Activated CD8-positive, alpha-beta memory T cell treated with anti-CD3 and anti-CD28 coated beads for 36 hours (primary cell): ENCODE data around the gene ZDHHC11B. TPM values are rescaled to one million over a fixed set of nuclear protein-coding genes. Genes with fewer than 3 reads are reported as not detected.
"Not testable (repeated sequence)": the region's sequence is repeated elsewhere in the genome, so short reads cannot be mapped to it uniquely, and the experiment has no call there.

Experiments
- CTCF ChIA-PET: fragments of 350-600 bp; sonication (Branson Sonifier 250); formaldehyde crosslinking; loops from one replicate; lab custom pipeline; 2021; ENCODE audit warnings: antibody characterized with exemption; lab: Charles Lee
- POLR2A ChIA-PET: fragments of 350-600 bp; sonication (Branson Sonifier 250); formaldehyde crosslinking; loops from one replicate; lab custom pipeline; 2021; ENCODE audit warnings: antibody characterized with exemption; lab: Charles Lee
- total RNA-seq, 2 experiments: library from RNA; stranded (reverse); gene quantifications; one replicate each; pipeline ENCODE4 v1.2.3, GENCODE V29; 2021

Gene ZDHHC11B
- total RNA-seq, 2 experiments from 2014 or later: 0.15 to 0.17 TPM

DNA sequence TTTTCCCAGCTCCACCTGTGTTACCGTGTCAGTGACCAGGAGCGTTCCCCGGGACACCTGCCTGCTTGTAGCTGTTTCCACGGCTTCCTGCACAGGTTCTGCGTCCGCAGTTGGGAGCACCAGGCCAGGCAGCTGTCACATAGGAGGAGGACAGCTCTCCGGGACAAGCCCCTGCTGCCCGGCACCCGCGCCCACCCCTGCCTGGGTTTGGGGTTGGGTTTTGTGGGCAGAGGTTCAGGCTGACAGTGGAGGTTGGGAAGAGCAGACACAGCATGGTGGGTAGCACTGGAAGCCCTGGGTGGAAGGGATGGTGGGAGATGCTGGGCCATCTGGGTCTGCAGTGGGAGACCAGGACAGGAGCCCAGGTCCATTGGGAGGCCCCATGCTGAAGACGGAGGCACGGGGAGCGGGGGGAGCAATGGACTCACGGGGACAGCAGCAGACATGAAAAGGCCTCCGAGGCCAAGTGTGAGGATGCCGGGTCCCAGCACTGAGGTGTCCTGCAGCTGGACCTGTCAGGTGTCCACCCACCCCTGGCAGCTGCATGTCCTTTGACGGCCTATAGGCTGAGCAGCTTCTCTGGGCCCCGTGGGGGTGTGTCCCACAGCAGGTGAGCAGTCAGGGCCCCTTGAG is 2.8 kb upstream of the ZDHHC11B start:
- CTCF ChIA-PET, POLR2A ChIA-PET: not testable (repeated sequence)

DNA sequence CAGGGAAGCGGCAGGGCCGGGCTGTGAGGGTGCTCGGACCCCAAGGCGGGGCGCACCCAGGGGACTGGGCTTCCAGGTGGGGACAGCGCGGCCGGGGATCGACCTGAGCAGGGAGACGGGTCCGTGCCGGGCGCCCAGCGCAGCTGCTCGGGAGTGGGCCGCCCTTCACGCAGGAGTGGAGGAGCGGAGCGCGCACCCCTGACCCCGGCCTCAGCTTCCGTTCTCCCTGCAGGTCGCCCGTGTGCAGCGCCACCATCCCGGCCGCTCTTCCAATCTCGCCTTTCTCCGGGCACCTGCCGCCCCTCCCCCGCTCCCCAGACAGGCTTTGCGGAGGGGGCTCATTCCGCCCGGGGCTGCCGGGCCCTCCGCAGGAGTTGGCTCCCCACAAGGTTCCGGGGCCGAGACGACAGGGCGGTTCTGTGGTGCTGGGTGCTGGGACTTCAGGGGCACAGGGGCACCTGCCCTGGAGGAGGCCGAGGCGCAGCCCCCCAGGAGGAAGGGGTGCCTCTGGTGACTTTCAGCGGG is 714 bp upstream of the ZDHHC11B start:
- CTCF ChIA-PET, POLR2A ChIA-PET: not testable (repeated sequence)

DNA sequence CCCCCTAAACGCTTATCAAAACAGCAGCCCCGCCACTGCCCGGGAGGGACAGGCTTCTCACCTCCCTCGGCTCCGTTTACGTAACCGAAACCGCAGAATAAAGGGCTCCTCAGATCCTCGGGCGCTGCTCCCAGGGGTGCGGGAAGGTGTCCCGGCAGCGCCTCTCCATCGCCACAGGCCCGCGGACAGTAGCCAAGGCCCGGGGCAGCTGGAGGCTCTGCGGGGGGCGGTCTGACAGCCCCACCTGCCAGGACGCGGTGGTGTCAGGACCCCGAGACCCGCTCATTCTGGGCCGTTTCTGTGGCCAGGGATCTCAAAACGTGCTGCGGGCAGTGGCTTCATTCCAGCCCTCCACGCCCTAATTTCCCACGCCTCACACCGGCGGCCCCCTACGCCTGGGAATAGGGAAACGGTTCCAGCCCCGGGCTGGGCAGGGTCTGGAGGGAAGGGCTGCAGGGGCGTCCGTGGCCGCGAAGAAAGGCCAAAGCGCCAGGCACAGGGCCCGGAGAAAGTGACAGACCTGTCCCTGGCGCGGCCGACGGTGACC is 575 bp downstream of the ZDHHC11B start:
- POLR2A ChIA-PET: not testable (repeated sequence)

DNA sequence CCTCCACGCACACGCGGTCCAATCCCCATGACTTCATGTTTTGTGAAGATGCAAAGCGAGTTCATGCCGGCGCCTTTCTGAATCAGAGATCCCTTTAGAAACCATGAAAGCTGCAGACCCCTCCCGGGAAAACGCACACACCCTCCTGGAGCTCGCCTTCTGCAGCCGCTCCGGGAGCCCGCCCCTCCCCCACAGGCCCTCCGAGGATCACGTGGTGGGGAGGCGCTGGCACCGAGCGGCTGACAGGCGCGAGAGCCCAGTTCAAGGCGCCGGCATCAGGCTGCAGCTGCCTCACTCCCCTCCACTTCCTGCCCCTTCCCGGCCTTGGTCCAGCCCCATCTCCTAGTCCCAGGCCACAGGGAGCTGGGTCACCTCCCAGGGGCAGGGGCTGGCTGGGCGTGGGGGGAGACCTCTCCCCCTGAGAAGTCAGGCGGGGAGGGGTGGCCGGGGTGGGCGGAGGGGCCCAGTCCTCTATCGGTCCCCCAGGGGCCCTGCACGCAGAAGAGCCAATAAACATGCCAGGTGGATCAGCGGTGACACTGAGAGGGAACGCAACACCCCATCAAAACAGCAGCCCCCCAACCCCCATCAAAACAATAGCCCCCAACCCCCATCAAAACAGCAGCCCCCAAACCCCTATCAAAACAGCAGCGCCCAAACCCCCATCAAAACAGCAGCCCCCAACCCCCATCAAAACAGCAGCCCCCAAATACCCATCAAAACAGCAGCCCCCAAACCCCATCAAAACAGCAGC is 1.3 kb downstream of the ZDHHC11B start:
- POLR2A ChIA-PET, CTCF ChIA-PET: not testable (repeated sequence)

More for the DNA sequence above, 575 bp downstream of the ZDHHC11B start:
- CTCF ChIA-PET: not testable (repeated sequence)

DNA sequence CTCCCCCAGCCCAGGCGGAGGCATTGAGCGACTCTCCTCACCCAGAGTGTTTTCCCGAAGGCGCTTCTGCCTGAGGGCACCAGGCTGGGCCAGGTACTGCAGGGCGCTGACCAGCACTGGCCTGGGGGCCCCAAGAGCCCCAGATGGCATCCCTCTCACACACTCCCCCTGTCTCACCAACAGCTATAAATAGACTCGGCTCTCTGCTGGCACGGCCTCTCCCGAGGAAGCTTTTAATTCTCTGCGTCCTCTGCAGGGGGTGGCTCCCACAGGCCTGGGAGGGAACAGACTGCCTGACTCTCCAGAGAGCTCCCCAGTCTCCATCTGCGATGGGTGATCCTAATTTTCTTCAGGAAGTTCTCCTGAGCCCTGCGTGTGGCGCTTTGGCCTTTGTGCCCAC is 2.2 kb downstream of the ZDHHC11B start:
- POLR2A ChIA-PET, CTCF ChIA-PET: not testable (repeated sequence)

DNA sequence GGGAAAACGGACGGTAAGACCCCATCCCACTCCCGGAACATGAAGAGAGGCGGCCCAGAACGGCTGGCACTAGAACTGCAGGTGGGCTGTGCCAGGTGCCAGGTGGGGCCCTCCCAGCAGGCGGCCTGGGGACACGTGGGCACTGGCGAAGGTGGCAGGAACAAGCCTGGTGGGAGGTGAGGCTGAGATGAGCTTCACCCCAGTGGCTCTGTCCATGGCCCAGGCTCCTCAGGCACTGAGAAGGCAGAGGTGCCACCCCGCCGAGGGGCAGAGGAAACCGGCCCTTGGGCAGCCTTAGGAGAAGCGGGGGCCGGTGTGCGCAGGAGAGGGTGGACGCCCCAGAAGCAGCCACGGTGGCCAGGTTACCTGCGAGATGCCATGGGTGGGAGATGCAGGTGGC is 4.0 kb downstream of the ZDHHC11B start:
- CTCF ChIA-PET, POLR2A ChIA-PET: not testable (repeated sequence)

DNA sequence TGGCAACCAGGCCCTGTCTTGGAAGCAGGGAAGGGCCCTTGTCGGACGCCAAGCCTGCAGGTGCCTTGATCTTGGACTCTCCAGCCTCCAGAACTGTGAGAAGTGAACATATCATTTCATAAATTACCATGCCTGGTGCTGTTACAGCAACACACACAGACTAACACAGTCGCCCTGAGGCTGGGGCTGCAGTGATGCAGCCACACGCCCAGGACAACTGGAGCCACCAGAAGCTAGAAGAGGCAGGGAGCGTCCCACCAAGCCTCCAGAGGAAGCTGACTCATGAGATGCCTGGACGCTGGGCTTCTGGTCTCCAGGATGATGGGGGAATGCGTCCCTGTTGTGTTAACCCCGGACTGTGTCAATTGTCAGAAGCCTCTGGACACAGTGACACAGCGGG is 5.6 kb downstream of the ZDHHC11B start:
- CTCF ChIA-PET: interaction anchor here (0.6 kb wide), 1 partner anchor 629 kb away, joined by 3 read pairs; no protein-coding TSS in a partner anchor
- POLR2A ChIA-PET: not testable (repeated sequence)

DNA sequence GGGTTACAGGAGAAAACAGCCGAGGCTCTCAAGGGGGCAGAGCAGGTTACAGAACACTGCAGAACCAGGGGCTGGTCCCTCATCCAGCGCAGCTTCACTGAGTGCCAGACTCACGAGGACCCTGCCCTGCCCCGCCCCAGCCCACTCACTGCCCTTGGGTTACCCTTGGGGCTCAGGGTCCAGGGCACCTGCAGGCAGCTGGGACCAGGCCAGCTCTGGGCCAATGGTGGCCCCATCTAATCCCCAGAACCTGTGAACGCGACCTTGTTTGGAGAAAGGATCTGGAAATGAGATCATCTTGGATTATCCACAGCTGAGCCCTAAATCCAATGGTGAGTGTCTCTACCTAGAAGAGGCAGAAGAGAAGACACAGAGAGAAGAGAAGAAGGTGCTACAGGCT is 6.1 kb downstream of the ZDHHC11B start:
- CTCF ChIA-PET, POLR2A ChIA-PET: not testable (repeated sequence)

DNA sequence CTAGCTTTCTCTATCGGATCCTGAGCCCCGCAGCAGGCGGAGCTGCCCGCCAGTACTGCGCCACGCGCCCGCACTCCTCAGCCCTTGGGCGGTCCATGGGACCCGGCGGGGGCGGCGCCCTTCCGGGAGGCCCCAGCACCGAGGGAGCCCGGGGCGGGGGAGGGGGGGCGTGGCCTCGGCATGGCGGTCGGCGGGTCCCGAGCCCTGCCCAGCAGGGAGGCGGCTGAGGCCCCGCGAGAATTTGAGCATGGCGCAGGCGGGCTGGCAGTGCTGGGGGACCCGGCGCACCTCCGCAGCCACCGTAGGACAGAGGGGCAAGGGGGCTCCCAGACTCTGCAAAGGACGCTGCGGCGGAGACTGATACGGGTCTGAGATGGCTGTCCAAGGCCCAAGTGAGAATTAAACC is 6.8 kb downstream of the ZDHHC11B start:
- ChIA-PET POLR2A (no interaction called here), CTCF (no interaction called here)

DNA sequence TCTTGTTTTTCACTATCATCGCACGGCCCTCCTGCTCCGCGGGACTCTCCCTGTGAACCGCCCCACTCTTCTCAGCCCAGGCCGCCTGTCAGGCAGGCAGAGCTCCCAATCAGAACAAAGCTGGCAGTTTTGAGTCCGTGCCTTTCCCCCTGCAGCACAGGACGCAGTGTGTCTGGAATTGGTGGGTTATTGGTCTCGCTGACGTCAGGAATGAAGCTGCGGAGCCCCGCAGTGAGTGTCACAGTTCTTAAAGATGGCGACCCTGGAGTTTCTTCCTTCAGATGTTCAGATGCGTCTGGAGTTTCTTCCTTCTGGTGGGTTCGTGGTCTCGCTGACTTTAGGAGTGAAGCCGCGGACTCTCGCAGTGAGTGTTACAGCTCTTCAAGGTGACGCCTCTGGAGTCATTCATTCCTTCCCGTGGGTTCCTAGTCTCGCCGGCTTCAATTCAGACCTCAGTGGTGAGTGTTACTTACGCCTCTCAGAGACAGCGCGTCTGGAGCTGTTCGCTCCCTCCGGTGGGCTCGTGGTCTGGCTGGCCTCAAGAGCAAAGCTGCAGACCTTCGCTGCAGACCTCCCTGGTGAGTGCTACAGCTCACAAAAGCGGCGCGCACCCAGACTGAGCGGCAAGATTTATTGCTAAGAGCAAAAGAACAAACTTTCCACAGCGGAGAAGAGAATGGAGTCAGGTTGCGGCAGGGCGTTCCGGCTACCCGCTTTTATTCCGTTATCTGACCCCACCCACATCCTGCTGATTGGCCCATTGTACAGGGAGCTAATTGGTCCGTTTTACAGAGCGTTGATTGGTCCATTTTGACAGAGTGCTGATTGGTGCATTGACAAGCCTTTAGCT is 7.4 kb downstream of the ZDHHC11B start:
- CTCF ChIA-PET: no interaction called here
- POLR2A ChIA-PET: no interaction called here

DNA sequence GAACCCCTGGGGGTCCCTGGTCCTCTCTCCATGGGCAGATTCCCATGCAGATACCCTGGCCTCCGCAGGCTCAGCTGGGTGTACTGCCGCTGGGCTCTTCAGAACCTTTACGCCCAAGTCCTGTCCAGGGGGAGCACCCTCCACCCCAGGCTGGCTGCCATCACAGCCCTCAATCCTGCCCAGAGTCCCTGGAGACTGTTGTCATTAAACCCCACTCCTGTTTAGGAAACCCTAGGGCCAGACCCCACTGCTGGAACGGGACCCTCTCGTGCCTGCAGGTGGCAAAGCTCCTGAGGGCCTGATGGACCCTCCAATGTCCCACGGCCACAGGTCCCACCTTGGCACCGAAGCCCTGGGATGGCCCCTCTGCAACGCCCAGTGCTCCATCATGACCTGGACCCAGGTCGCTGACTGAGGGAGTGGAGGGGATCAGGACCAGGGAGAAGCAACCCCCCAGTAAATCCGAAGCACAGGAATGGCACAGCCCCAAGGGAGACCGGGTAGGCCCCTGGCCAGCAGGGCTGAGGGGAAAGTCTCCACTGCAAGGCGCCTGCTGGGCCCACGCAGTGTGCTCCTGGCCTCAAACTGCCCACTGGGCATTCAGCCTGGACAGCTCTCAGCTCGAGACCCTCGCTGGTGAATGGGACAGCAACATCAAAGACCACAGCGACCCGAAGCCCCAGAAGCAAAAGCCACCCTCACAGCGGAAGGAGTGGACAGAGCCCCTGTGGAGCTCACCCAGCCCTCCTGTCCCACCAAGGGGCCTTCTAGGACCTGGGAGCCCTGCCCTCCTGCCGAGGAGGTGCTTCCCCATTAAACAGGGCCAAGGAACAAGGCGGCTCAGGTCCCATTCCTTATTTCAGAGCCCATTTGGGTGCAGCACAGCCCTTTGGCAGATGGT is 8.3 kb downstream of the ZDHHC11B start:
- ChIA-PET POLR2A (no interaction called here), CTCF (no interaction called here)

DNA sequence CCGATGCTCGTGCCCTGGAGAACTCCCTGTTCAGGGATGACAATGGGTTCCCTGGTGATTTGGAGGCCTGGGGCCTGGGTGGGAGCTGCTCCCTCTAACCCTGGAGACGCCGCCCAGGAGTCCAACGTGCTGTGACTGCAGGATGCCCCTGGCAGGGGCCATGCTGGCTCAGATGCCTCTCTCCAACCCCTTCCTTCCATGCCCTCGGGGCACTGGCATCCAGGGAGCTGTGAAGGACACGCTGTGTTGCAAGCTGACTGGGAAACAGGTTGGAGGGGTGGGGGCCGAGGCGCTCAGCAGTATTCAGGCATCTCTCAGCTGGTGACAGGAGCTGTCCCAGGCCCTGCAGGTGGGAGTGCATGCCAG is 9.0 kb downstream of the ZDHHC11B start:
- CTCF ChIA-PET, POLR2A ChIA-PET: not testable (repeated sequence)

DNA sequence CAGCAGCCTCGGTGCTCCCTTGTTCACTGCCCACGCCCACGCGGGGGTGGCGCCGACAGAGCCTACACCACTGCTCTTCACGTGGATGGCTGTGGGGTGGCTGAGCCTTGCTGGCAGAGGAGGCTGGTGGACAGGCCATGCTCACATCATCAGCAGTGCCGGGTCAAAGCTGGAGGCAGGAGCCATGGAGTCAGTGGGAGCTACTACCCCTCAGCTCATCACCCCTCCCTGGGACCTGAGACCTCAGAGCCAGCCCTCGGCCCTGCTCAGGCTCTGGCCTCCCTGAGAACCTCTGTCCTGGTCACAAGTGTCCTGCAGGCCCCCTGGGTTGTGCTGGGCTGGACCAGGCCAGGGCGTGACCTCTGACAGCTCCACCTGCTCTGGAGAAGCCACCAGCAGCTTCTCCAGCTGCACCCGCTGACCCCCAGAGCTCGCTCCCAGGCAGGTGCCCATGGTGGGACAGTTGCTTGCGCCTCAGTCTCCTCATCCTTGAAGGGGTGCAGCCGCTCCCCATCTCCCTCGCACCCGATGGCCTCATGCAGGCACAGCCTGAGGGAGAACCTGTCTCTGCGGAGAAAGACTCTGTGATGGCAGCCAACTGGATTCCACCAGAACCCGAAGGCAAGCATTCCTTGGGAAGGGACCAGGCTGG is 9.5 kb downstream of the ZDHHC11B start:
- CTCF ChIA-PET, POLR2A ChIA-PET: not testable (repeated sequence)

DNA sequence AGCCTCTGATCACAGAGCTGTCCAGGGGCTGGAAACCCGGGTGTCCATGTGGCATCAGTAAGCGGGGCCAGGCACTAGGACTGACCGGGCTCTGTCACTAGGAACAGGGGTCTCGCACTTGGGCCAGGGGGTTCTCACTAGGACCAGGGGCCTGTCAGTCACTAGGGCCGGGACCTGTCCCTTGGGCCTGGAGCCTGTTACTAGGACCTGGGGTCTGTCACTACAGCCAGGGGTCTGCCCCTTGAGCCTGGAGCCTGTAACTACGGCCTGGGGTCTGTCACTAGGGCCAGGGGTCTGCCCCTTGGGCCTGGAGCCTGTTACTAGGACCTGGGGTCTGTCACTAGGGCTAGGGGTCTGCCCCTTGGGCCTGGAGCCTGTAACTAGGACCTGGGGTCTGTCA is 10.2 kb downstream of the ZDHHC11B start:
- POLR2A ChIA-PET: not testable (repeated sequence)

DNA sequence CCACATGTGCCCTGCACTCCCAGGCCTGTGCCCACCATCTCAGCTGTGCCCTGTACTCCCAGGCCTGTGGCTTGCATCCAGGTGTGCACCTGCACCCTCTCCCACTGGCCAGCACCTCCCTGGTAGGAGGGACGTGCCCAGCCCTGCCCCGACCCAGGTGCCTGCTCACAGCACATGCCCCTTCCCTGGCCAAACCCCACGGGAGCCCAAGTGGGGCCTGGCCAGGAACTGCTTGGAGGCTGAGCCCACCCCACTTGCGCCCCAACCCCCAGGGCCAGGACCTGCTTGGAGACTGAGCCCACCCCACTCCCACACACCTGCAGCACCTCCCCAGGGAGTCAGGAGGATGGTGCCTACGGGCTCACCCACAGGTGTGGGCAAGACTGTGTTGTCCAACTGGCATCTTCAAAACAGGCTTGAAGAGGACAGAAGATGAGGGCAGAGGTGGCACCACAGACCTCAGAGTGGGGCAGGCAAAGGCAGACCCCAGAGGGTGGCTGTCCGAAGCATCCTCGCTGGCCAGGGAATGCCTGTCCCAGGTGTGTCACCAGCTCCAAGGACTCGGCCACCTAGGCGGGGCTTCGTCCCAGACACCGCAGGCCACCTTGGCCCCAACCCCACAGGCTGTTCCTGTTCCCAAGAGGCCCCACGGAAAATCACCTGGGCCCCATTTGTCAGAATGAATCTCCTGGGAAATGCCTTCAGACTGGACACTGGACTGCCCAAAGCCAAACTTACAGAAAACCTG is 10.8 kb downstream of the ZDHHC11B start:
- CTCF ChIA-PET: no interaction called here
- POLR2A ChIA-PET: no interaction called here

More for the DNA sequence above, 10.2 kb downstream of the ZDHHC11B start:
- CTCF ChIA-PET: not testable (repeated sequence)

DNA sequence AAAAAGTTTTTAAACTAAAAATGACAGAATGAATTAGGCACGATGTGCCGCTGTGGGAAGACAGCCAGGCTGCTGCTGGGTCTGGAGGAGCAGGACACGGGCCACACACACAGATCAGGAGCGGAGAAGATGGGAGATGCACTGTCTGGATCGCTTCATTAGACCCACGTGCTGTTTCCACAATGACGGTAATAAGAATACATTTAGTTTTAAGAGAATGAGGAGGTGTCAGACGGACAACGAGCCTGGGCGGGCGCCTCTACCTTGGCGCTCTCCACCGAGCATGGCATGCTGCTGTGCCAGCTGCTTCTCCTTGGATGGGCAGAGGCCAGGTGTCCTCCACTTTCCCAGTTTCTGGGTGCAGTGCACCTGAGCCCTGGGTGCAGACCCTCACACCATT is 11.6 kb downstream of the ZDHHC11B start:
- CTCF ChIA-PET, POLR2A ChIA-PET: not testable (repeated sequence)

DNA sequence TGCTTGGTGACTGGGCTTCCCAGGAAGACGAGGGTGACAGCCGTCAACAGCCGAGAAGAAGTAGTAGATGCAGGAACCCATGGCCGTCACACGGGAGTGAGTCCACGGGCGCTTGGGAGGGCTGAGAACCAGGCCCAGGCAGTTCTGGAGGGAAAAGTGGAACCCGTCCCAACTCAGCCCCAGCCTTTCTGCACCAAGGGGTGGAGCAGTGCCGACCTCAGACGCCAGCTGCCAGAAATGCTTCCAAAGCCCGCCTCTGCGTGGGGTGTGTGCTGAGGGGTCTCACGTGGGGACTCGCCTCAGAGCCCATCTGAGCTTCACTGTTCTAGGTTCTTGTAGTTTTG is 12.0 kb downstream of the ZDHHC11B start:
- POLR2A ChIA-PET, CTCF ChIA-PET: not testable (repeated sequence)
